Measurements from ENCODE around the gene NAP1L4. TPM values are rescaled to one million over a fixed set of nuclear protein-coding genes. Genes with fewer than 3 reads are reported as not detected.
A peak's percentile ranks its signal among the peaks of the same experiment; 100 is the strongest.

Gene NAP1L4
- total RNA-seq, 1 experiment from 2014 or later, result 212 TPM

DNA sequence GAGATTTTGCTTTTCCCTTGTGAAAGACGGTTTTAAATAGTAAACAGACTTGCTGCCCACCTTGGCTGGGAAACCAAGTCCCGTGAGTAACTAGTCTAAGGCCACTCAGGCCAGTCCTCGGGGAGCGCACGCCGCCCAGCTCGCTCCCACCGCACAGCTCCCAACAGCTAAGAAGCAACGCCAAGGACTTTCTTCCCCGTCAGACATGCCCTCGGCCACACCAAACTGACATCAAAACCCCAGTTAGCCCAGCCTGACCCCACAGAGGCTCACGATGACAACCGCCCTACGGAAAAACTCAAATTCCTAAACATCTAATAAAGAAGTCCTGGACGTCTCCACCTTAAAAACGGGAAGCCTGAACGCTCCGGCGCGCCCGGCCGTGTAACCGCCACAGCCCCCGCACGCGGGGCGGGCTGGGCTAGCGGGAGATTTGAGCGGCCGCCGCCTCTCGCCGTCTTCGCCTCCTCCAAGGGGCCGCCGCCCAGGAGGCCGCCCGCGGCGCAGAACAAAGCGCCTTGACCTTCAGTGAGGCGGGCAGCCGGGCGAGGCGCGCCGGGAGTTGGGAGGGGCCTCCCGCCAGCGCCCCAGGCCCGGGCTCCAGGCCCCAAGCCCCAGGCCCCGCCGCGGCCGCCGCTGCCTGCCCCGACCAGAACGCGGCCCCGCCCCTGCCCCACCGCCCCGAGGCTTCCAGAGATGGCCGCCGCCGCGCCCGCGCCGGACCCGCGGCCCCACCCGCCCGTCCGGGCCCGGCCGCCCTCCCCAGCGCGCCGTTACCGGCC is 486 bp downstream of the NAP1L4 start:
- H3K4ac ChIP-seq (ENCODE audit: low read depth, low read length), result no peak overlapping the region
- no peak overlapping the region for H3K23ac ChIP-seq (ENCODE audit: insufficient read length, low read depth, low read length)
- no peak overlapping the region for H4K91ac ChIP-seq (ENCODE audit: insufficient read length, low read depth, low read length)
- H3K79me1 ChIP-seq (ENCODE audit: insufficient read depth, low read depth, low read length, poor library complexity, severe bottlenecking), result no peaks in the 10 kb centered on the region
- no peak overlapping the region for H3K27ac ChIP-seq (ENCODE audit: insufficient read length, low read depth, low read length)
- no peak overlapping the region for H3T11ph ChIP-seq (ENCODE audit: low read length)
- no peak overlapping the region for H2BK5ac ChIP-seq (ENCODE audit: insufficient read length, low read length)
- peaks cover 18% of the 10 kb centered on the region for H3K23me2 ChIP-seq (ENCODE audit: insufficient read length, low read depth, low read length, poor library complexity, severe bottlenecking)
- H2AFZ ChIP-seq (ENCODE audit: low read length), result no peak overlapping the region
- peaks cover 2% of the 10 kb centered on the region for H4K20me1 ChIP-seq (ENCODE audit: control insufficient read depth, insufficient read depth, insufficient read length)
- no peaks in the 10 kb centered on the region for H3K27me3 Mint-ChIP-seq (ENCODE audit: low read depth)
- H3K4me1 Mint-ChIP-seq, result peaks cover 31% of the 10 kb centered on the region in 2 experiments
- H2BK15ac ChIP-seq (ENCODE audit: low read depth, low read length), result no peak overlapping the region
- H3K9me3 Mint-ChIP-seq, result no peaks in the 10 kb centered on the region; a peak in 1 of 5 replicates
- peaks cover 45% of the 10 kb centered on the region; the same call in 1 of the 2 replicates for H3K79me2 ChIP-seq (ENCODE audit: insufficient read depth, low read length)
- no peak overlapping the region for H4K8ac ChIP-seq (replicated peaks; ENCODE audit: insufficient read length, low read depth, low read length)
- H3K4me2 ChIP-seq (ENCODE audit: insufficient read depth, insufficient read length, low read length), result peak overlapping the region; percentile 97
- H3K4me3 Mint-ChIP-seq, result peak overlapping the region; percentile 94 to 97
- no peaks in the 10 kb centered on the region for H3K9me3 ChIP-seq (ENCODE audit: control insufficient read depth, low read depth, low read length)
- H3K27ac Mint-ChIP-seq, result peak overlapping the region; percentile 96 to 99 (median 99)
- no peaks in the 10 kb centered on the region for H3K27me3 ChIP-seq (ENCODE audit: insufficient read depth, low read length)
- peak overlapping the region; percentile 81 for H3K9ac ChIP-seq (ENCODE audit: extremely low read depth, insufficient read length, low read length)
- H3K4me1 ChIP-seq (ENCODE audit: insufficient read depth, low read length), result peaks cover 4% of the 10 kb centered on the region
- no peak overlapping the region for H3K56ac ChIP-seq (ENCODE audit: insufficient read length, low read depth, low read length)
- no peak overlapping the region for H2BK120ac ChIP-seq (ENCODE audit: low read depth, low read length, poor library complexity, severe bottlenecking)
- H4K5ac ChIP-seq (ENCODE audit: insufficient read length, low read depth, low read length), result no peak overlapping the region
- no peak overlapping the region for H2BK12ac ChIP-seq (ENCODE audit: insufficient read length, low read depth, low read length)
- TF ChIP-seq CTCF (conservative IDR thresholded peaks at IDR 0.05), result no peak
- no peak for DNase-seq
- H3K36me3 Mint-ChIP-seq (ENCODE audit: insufficient read depth in 1 of 3, low read depth in 3 of 3), result peaks cover 12 to 14% (median 12%) of the 10 kb centered on the region in 3 experiments; a peak in 6 of 7 replicates
- peak overlapping the region; percentile 85 for H3K18ac ChIP-seq (ENCODE audit: insufficient read length, low read depth, low read length)
- no peak overlapping the region for H2AK5ac ChIP-seq (ENCODE audit: insufficient read length, low read length)
- H2BK20ac ChIP-seq (ENCODE audit: low read depth, low read length, poor library complexity, severe bottlenecking), result no peak overlapping the region
- H3K14ac ChIP-seq (ENCODE audit: insufficient read depth, low read length), result peak overlapping the region; percentile 93
- WGBS (ENCODE audit: extremely low coverage, insufficient read length, low lambda C conversion rate), result no CpG with 5 or more reads among the region's 79 CpGs

Measured in H9 (cell line).